ENCODE data around the gene TGFBR3.
"Not testable (repeated sequence)": the region's sequence is repeated elsewhere in the genome, so short reads cannot be mapped to it uniquely, and the experiment has no call there.

TGFBR3 gene

GRCh38 chr1:91682882-91683597 lies 202.9 kb downstream of the TGFBR3 start:
- no peak for DNase-seq (ENCODE audit: low read depth)

GRCh38 chr1:91680556-91681155 lies 205.3 kb downstream of the TGFBR3 start:
- DNase-seq (ENCODE audit: low read depth), result no peak

GRCh38 chr1:91679446-91679845 lies 206.5 kb downstream of the TGFBR3 start:
- no peak for DNase-seq (ENCODE audit: low read depth)

GRCh38 chr1:91676030-91676429 lies 209.9 kb downstream of the TGFBR3 start:
- DNase-seq (ENCODE audit: low read depth), result no peak

GRCh38 chr1:91674107-91674506 lies 211.8 kb downstream of the TGFBR3 start:
- DNase-seq (ENCODE audit: low read depth), result no peak

GRCh38 chr1:91673613-91674012 lies 212.3 kb downstream of the TGFBR3 start:
- DNase-seq (ENCODE audit: low read depth), result no peak

GRCh38 chr1:91672601-91673161 lies 213.3 kb downstream of the TGFBR3 start:
- DNase-seq (ENCODE audit: low read depth), result no peak

- DNase-seq (ENCODE audit: low read depth), result no peak
Observed at GRCh38 chr1:91670781-91671180, 215.2 kb downstream of the TGFBR3 start.

GRCh38 chr1:91669584-91670350 lies 216.2 kb downstream of the TGFBR3 start:
- no peak for DNase-seq (ENCODE audit: low read depth)

- not testable (repeated sequence) for DNase-seq (ENCODE audit: low read depth)
Observed at GRCh38 chr1:91666651-91667050, 219.3 kb downstream of the TGFBR3 start.

GRCh38 chr1:91661121-91661520 lies 224.8 kb downstream of the TGFBR3 start:
- no peak for DNase-seq (ENCODE audit: low read depth)

GRCh38 chr1:91660708-91661107 lies 225.2 kb downstream of the TGFBR3 start:
- DNase-seq (ENCODE audit: low read depth), result no peak

GRCh38 chr1:91655912-91656449 lies 230.0 kb downstream of the TGFBR3 start:
- no peak for DNase-seq (ENCODE audit: low read depth)

GRCh38 chr1:91653183-91653582 lies 232.8 kb downstream of the TGFBR3 start:
- DNase-seq (ENCODE audit: low read depth), result no peak

GRCh38 chr1:91651661-91652071 lies 234.3 kb downstream of the TGFBR3 start:
- no peak for DNase-seq (ENCODE audit: low read depth)

- no peak for DNase-seq (ENCODE audit: low read depth)
Observed at GRCh38 chr1:91651243-91651642, 234.7 kb downstream of the TGFBR3 start.

- DNase-seq (ENCODE audit: low read depth), result no peak
Observed at GRCh38 chr1:91650764-91651163, 235.2 kb downstream of the TGFBR3 start.

GRCh38 chr1:91647061-91647460 lies 238.9 kb downstream of the TGFBR3 start:
- no peak for DNase-seq (ENCODE audit: low read depth)

- DNase-seq (ENCODE audit: low read depth), result no peak
Observed at GRCh38 chr1:91645031-91645430, 240.9 kb downstream of the TGFBR3 start.

GRCh38 chr1:91643431-91643830 lies 242.5 kb downstream of the TGFBR3 start:
- DNase-seq (ENCODE audit: low read depth), result no peak

GRCh38 chr1:91640877-91641526 lies 244.9 kb downstream of the TGFBR3 start:
- no peak for DNase-seq (ENCODE audit: low read depth)

- DNase-seq (ENCODE audit: low read depth), result no peak
Observed at GRCh38 chr1:91637539-91637994, 248.4 kb downstream of the TGFBR3 start.
